Activated CD4-positive, alpha-beta T cell treated with anti-CD3 and anti-CD28 coated beads, Interleukin-2, amount 10 ng/mL, durations not matched to agents 24 days and 14 days (primary cell): ENCODE data around the gene RNASEL. TPM values are rescaled to one million over a fixed set of nuclear protein-coding genes. Genes with fewer than 3 reads are reported as not detected.
A peak's percentile ranks its signal among the peaks of the same experiment; 100 is the strongest.

Experiments
- DNase-seq: peaks from one replicate; pipeline ENCODE4 v3.0.0; 2022
- H3K27ac Mint-ChIP-seq: one replicate; pipeline ENCODE4 v1.8.0; 2022; ENCODE audit warnings: mild to moderate bottlenecking, mixed read lengths
- H3K27me3 Mint-ChIP-seq: one replicate; pipeline ENCODE4 v1.8.0; 2022; ENCODE audit warnings: mixed read lengths
- H3K36me3 Mint-ChIP-seq: one replicate; pipeline ENCODE4 v1.8.0; 2022; ENCODE audit warnings: low read depth, mild to moderate bottlenecking, mixed read lengths
- H3K4me1 Mint-ChIP-seq: one replicate; pipeline ENCODE4 v1.8.0; 2021; ENCODE audit warnings: mixed read lengths
- H3K4me3 Mint-ChIP-seq: one replicate; pipeline ENCODE4 v1.8.0; 2022; ENCODE audit warnings: mild to moderate bottlenecking, moderate library complexity, mixed read lengths
- H3K9me3 Mint-ChIP-seq: one replicate; pipeline ENCODE4 v1.8.0; 2021; ENCODE audit warnings: mixed read lengths
- intact Hi-C: fragments of 100-400 bp; cut with micrococcal nuclease; formaldehyde crosslinking; loops from one replicate; pipeline ENCODE4 v1.15.1; 2023
- total RNA-seq: library from RNA; stranded (reverse); gene quantifications from 2 replicates; pipeline ENCODE4 v1.2.3, GENCODE V29; 2022

Gene RNASEL
- total RNA-seq, 1 donor from 2014 or later: 4.8 TPM

DNA sequence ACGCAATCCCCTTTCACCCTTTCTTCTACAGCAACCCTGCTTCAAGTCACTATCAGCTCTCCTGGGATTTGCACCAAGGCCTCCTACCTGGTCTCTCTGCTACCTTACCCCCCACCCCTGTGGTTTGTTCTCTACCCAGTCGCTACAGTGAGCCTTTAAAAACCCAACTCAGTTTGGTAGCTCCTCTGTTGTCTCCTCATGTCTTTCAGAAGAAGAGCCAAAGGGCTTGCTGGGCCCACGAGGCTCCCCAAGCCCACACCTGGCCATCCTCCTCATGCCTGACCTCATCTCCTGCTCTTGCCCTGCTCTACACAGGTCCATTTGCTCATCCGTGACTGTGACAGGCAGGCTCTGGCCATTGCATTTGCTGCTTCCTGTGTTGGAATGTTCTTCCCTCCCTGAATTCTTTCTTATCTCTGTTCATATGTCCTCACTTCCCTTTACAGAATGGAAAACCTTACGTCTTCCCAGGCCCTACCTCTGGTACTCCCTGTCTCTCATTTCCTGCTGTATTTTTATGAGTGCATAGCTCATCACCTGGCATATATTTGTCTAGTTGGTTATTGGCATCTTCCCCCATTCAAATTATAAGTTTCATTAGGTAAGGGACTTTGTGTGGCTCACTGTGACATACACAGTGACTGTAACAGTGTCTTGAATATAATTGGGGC lies 11.8 kb upstream of the RNASEL start:
- no peak for DNase-seq
- Mint-ChIP-seq H3K4me1 (peaks cover 31% of the 10 kb centered on the region), H3K27me3 (no peaks in the 10 kb centered on the region), H3K9me3 (no peaks in the 10 kb centered on the region), H3K36me3 (peaks cover 4% of the 10 kb centered on the region), H3K4me3 (no peak overlapping the region), H3K27ac (no peak overlapping the region)
- intact Hi-C loops: loop anchor here (1.0 to 5.0 kb wide), 3 partner anchors 61 to 188 kb away; partner anchors contain the start of gene NPL

DNA sequence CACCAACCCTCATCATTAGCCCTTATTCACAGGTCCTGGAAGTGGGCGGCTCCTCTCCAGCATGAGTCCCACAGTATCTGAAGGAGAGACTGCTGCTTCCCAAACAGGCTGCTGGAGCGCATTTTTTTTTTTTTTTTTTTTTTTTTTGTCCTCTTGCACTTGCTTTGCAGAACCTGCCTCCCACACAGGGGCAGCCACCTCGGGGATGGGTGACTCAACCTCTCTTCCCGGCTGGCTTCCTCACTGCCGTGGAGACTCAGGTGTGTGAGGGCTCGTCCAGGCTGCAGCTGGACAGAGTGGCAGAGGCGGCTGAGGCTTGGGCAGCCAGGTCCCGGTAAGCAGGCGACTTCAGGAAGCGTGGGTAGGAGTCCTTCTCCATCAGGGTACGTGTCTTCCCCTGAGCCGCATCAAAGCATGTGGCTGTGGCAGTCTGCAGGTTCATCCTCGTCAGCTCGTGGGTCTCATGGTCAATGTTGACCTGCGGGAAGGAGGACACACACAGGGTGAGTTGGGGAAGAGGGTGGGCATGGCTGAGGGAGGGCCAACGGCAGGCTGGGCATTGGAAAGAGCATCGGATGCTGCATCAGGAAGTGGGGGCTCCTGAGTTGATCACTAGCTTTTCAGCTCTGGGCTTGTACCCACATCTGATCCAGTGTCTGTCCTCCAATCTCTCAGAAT lies 11.1 kb upstream of the RNASEL start:
- no peaks in the 10 kb centered on the region for H3K9me3 Mint-ChIP-seq
- intact Hi-C loops: loop anchor here (5.0 kb wide), 1 partner anchor 62 kb away; no protein-coding TSS in a partner anchor
- H3K4me1 Mint-ChIP-seq: peaks cover 29% of the 10 kb centered on the region
- DNase-seq: no peak
- no peak overlapping the region for H3K4me3 Mint-ChIP-seq
- no peak overlapping the region for H3K27ac Mint-ChIP-seq
- peaks cover 4% of the 10 kb centered on the region for H3K36me3 Mint-ChIP-seq
- no peaks in the 10 kb centered on the region for H3K27me3 Mint-ChIP-seq

DNA sequence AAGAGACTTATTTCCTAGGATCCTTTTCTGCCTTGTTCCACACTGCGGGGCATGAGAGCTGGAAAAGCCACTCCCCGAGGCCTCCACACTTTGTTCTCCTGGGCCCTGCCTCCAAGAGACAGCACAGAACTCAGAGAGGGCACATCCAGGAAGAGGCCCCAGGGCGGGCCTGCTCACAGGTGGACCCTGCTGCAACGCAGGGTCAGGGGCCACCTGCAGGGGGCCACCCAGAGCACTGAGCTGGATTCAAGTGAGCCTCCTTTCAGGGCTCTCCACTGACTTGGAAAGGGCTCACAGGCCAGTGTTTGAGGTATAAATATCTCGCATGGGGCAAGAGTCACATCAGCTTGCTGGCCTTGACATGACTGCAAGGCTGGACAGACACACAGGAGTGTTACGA lies 10.3 kb upstream of the RNASEL start:
- no peaks in the 10 kb centered on the region for H3K9me3 Mint-ChIP-seq
- H3K4me3 Mint-ChIP-seq: no peak overlapping the region
- intact Hi-C loops: no loop called here
- H3K4me1 Mint-ChIP-seq: peaks cover 22% of the 10 kb centered on the region
- peaks cover 4% of the 10 kb centered on the region for H3K36me3 Mint-ChIP-seq
- H3K27me3 Mint-ChIP-seq: peaks cover 2% of the 10 kb centered on the region
- peak; percentile 77 for DNase-seq
- no peak overlapping the region for H3K27ac Mint-ChIP-seq

DNA sequence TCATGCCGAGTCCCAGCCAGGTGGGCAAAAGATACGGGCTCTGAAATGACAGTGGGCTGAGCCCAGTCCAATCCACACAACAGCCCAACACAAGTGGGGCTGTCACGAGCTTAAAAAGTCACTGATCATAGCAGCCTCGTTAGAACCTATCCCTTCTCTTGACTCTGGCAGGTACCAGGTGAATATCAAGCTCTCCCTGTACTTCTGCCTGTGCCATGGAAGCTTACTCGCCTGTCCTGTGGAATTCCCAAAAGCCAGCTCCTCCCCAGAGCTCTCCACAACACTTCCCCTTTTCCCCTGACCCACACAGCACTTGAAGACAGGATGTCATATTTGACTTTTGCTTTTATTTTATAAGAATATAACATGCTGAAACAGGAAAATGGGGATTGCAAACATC lies 9.2 kb upstream of the RNASEL start:
- intact Hi-C loops: no loop called here
- H3K4me1 Mint-ChIP-seq: peaks cover 21% of the 10 kb centered on the region
- H3K4me3 Mint-ChIP-seq: no peak overlapping the region
- no peaks in the 10 kb centered on the region for H3K9me3 Mint-ChIP-seq
- H3K27me3 Mint-ChIP-seq: peaks cover 7% of the 10 kb centered on the region
- no peak for DNase-seq
- no peak overlapping the region for H3K27ac Mint-ChIP-seq
- peaks cover 4% of the 10 kb centered on the region for H3K36me3 Mint-ChIP-seq

DNA sequence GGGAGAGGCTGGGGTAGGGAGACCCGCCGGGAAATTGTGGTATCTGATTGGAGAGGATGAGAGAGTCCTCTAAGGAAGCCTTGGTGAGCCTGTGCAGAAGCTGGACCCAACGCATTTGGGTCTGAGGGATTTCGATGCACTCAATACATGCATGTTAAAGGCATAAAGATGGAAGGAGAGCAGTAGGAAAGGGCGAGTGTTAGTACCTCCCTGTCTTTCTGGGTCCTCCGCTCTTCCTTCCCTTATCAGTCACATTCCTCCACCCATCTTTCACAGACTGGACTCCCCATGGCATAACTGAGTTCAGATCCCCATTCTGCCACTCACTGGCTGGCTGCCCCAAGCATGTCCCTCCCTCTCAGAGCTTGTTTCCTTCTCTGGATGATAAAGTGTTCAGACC lies 7.9 kb upstream of the RNASEL start:
- Mint-ChIP-seq H3K36me3 (peaks cover 4% of the 10 kb centered on the region), H3K4me3 (no peak overlapping the region)

DNA sequence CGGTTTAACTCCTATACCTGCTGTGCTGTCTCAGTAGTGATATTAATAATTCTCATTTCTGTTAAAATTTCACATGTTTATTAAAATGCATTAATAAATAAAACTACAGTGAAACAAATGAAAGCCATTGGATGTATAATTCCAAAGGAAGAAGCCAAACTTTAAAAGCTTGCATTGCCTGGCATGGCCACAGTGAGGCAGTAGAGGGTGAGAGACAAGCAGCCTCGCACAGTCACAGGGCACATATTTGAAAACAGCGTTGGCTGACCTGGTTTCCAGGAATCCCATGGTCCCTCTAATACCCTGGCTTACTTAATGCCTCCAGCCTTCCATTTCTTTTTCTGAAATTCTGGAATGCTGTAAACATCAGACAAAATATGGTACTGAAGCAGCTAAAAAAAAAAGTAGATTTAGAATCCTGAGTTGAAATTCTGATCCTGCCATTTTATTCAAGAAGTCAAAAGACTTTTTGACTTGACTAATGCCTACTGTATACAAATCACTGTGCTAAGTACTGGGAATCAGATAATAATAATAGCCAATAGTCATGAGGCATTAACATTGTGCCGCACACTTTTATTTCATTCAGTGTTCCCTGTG lies 6.7 kb upstream of the RNASEL start:
- intact Hi-C loops: loop anchor here (1.0 to 2.0 kb wide), 2 partner anchors 149 to 187 kb away; no protein-coding TSS in a partner anchor
- Mint-ChIP-seq H3K9me3 (no peaks in the 10 kb centered on the region), H3K27ac (no peak overlapping the region), H3K4me1 (peaks cover 18% of the 10 kb centered on the region), H3K27me3 (peaks cover 17% of the 10 kb centered on the region), H3K4me3 (no peak overlapping the region), H3K36me3 (peaks cover 4% of the 10 kb centered on the region)
- DNase-seq: peak; percentile 90

More for the DNA sequence above, 7.9 kb upstream of the RNASEL start:
- Mint-ChIP-seq H3K27me3 (peaks cover 14% of the 10 kb centered on the region), H3K9me3 (no peaks in the 10 kb centered on the region), H3K4me1 (peaks cover 18% of the 10 kb centered on the region), H3K27ac (no peak overlapping the region)
- no peak for DNase-seq
- intact Hi-C loops: no loop called here

DNA sequence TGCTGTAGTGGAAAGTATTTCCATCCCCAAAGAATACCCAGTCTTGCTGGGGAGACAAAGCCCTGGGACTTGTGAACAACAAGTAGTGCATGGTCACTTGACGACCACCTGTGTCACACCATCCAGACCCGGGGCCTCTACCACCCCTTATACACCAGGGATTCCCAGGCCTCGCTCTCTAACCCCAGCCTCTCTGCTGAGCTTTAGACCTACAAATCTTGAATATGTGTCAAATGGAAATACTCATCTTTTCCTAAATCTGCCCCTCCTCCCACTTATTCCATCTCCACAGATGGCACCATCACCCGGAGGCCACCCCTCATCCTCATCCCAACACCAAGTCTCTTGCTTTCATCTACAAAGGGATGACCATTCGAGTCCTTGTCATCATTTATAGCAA lies 875 bp upstream of the RNASEL start:
- Mint-ChIP-seq H3K36me3 (peaks cover 8% of the 10 kb centered on the region), H3K4me3 (peak overlapping the region; percentile 31), H3K4me1 (peaks cover 27% of the 10 kb centered on the region), H3K27me3 (peaks cover 17% of the 10 kb centered on the region), H3K27ac (peak overlapping the region; percentile 26), H3K9me3 (no peaks in the 10 kb centered on the region)
- intact Hi-C loops: loop anchor here (2.0 to 5.0 kb wide), 2 partner anchors 25 to 503 kb away; no protein-coding TSS in a partner anchor
- no peak for DNase-seq

DNA sequence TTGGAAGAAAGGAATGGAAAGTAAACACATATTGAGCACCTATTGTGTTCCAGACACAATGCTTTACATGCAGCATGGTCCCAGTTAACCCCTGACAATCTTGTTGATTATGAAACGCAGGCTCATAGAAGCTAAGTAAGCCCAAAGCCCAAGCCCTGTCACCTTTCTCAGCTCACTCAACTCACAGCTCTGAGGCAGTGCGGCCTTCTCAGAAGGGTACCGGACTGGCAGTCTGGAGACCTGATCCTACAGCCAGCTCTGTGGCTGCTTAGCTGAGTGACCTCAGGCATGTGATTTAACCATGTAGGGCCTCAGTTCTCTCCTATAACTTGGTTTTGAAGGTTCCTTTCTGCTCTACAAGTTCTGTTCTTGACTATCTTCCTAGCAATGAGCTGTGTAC lies 464 bp upstream of the RNASEL start:
- peaks cover 15% of the 10 kb centered on the region for H3K27me3 Mint-ChIP-seq
- no peaks in the 10 kb centered on the region for H3K9me3 Mint-ChIP-seq
- H3K36me3 Mint-ChIP-seq: peaks cover 8% of the 10 kb centered on the region
- H3K27ac Mint-ChIP-seq: peak overlapping the region; percentile 97
- H3K4me3 Mint-ChIP-seq: peak overlapping the region; percentile 96
- peaks cover 30% of the 10 kb centered on the region for H3K4me1 Mint-ChIP-seq
- peak; percentile 56 for DNase-seq
- intact Hi-C loops: loop anchor here (2.0 to 5.0 kb wide), 2 partner anchors 25 to 502 kb away; no protein-coding TSS in a partner anchor

DNA sequence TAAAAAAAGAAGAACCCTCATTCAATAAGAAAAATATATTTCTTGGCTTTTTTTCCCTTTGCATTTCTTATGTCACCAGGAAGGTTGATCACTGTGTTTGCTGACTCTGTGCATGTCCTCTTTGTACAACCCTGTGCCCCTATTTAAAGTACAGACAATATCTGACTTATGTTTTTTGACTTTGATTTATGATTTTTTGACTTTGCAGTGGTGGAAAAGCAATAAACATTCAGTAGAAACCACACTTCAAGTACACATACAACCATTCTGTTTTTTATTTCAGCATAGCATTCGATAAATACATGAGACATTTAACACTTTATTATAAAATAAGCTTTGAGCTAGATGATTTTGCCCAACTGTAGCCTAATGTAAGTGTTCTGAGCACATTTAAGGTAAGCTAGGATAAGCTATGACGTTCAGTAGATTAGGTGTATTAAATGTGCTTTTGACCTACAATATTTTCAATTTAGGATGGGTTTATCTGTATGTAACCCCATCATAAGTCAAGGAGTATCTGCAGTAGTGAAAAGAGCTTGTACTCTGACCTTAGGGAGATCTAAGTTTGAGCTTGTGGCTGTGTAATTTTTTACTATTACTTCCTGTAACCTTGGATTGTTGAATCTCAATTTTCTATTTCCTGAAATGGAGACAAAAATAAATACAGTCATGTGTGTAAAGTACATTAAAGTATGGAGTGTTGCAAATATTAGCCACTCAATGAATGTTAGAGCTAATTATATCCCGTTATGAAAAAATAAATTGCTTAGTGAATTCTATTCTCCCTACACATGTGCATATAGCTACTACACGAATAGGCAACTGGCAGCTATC lies 1.2 kb downstream of the RNASEL start:
- peaks cover 7% of the 10 kb centered on the region for H3K27me3 Mint-ChIP-seq
- peak overlapping the region; percentile 96 for H3K4me3 Mint-ChIP-seq
- intact Hi-C loops: loop anchor here (2.0 to 5.0 kb wide), 2 partner anchors 27 to 501 kb away; no protein-coding TSS in a partner anchor
- DNase-seq: no peak
- peaks cover 18% of the 10 kb centered on the region for H3K36me3 Mint-ChIP-seq
- H3K27ac Mint-ChIP-seq: peak overlapping the region; percentile 97
- peaks cover 37% of the 10 kb centered on the region for H3K4me1 Mint-ChIP-seq
- no peaks in the 10 kb centered on the region for H3K9me3 Mint-ChIP-seq

DNA sequence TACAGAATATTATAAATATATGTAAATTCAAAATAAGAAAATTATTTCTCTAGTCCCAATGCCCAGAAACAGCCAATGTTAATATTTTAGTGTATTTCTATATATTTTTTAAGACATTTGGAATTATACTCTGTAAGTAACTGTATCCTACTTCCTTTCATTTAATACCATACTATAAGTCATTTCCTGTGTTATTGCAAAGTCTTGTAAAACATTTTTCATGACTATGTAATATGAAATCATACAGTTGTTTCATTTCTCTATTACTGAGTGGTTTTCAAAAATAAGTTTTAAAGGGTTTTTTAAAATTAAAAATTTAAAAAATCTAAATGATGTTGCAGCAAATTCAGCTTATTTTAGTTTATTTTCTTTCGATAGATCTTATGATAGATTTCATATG lies 2.0 kb downstream of the RNASEL start:
- peaks cover 18% of the 10 kb centered on the region for H3K36me3 Mint-ChIP-seq
- H3K9me3 Mint-ChIP-seq: no peaks in the 10 kb centered on the region
- H3K27me3 Mint-ChIP-seq: peaks cover 5% of the 10 kb centered on the region
- H3K27ac Mint-ChIP-seq: no peak overlapping the region
- peaks cover 37% of the 10 kb centered on the region for H3K4me1 Mint-ChIP-seq
- no peak overlapping the region for H3K4me3 Mint-ChIP-seq
- DNase-seq: no peak
- intact Hi-C loops: loop anchor here (5.0 kb wide), 1 partner anchor 500 kb away; no protein-coding TSS in a partner anchor

DNA sequence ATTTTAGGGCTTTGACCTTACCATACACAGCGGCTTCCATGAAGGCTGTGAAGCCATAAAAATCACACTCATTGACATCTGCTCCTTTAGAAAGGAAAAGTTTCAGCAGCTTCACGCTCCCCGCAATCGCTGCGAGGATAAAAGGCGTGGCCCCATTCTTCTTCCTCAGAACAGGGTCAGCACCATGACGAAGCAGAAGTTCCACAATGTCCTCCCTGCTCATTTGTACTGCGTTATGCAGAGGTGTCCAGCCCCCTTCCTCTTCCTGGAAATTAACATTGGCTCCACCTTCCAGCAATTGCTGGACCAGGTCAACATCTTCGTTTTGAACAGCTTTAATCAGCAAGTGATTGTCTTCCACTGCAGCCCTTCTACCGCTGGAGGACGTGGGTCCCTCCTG lies 2.7 kb downstream of the RNASEL start:
- Mint-ChIP-seq H3K27me3 (no peaks in the 10 kb centered on the region), H3K4me1 (peaks cover 37% of the 10 kb centered on the region)
- intact Hi-C loops: loop anchor here (5.0 kb wide), 1 partner anchor 499 kb away; no protein-coding TSS in a partner anchor

DNA sequence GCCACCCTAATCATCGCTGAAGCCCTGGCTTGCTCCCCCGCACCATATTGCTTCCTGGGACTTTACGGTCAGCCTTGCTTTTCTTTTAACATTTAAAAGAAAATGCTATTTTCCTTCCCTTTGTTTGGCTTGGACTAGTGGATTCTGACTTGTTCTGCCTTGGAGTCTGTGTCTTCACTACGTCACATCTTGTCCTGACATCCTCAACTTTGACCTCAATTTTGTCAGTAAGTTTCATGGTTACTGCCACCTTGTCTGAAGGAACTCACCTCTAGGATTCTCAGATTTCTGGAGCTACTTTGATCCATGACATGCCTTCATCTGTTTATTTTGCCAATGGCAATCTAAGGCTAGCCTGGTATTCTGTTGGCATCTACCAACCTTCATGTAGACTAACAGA lies 4.3 kb downstream of the RNASEL start:
- no peaks in the 10 kb centered on the region for H3K27me3 Mint-ChIP-seq
- H3K4me3 Mint-ChIP-seq: no peak overlapping the region
- intact Hi-C loops: loop anchor here (5.0 kb wide), 1 partner anchor 497 kb away; no protein-coding TSS in a partner anchor
- no peak overlapping the region for H3K27ac Mint-ChIP-seq
- peaks cover 35% of the 10 kb centered on the region for H3K4me1 Mint-ChIP-seq
- no peaks in the 10 kb centered on the region for H3K9me3 Mint-ChIP-seq
- H3K36me3 Mint-ChIP-seq: peaks cover 29% of the 10 kb centered on the region
- no peak for DNase-seq

More for the DNA sequence above, 2.7 kb downstream of the RNASEL start:
- Mint-ChIP-seq H3K4me3 (no peak overlapping the region), H3K9me3 (no peaks in the 10 kb centered on the region), H3K27ac (no peak overlapping the region), H3K36me3 (peaks cover 18% of the 10 kb centered on the region)
- no peak for DNase-seq

DNA sequence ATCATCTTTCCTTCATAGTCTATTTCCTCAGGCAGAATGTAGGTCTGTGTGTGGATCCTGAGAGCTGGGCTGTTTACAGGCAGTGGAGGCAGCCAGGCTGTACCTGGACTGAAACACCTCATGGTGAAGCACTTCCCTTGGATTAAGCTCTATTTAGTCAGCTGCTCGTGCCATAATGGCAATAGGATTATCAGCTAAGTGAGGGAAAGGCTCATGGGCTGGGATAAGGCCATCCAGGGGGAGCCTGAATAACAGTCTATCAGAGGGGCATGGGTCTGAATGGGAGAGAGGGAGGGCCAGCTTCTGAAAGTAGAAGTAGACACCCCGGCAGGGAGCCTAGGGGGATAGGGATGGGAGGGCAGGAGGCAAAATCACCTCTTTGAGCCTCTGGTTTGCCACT lies 8.3 kb downstream of the RNASEL start:
- no peaks in the 10 kb centered on the region for H3K9me3 Mint-ChIP-seq
- H3K27ac Mint-ChIP-seq: no peak overlapping the region
- peaks cover 41% of the 10 kb centered on the region for H3K36me3 Mint-ChIP-seq
- DNase-seq: no peak
- H3K4me1 Mint-ChIP-seq: peaks cover 16% of the 10 kb centered on the region
- H3K27me3 Mint-ChIP-seq: no peaks in the 10 kb centered on the region
- H3K4me3 Mint-ChIP-seq: no peak overlapping the region
- intact Hi-C loops: no loop called here
